HG03565 (cell line): ENCODE results near the gene ATXN7.

Experiments used
- ATAC-seq: cut with Tn5 transposase; IDR thresholded peaks from one replicate; pipeline ENCODE4 v1.9.1; 2021; ENCODE audit warnings: mild to moderate bottlenecking, moderate library complexity; ENCODE audit not compliant: unreplicated experiment

Gene ATXN7

GRCh38 chr3:64009528-64009927 lies 145.9 kb downstream of the ATXN7 start:
- ATAC-seq = no peak

GRCh38 chr3:64010199-64010598 lies 146.5 kb downstream of the ATXN7 start:
- ATAC-seq = no peak

GRCh38 chr3:64011685-64012084 lies 148.0 kb downstream of the ATXN7 start:
- ATAC-seq = no peak

GRCh38 chr3:64016941-64017620 lies 153.4 kb downstream of the ATXN7 start:
- no peak for ATAC-seq

GRCh38 chr3:64019271-64019670 lies 155.6 kb downstream of the ATXN7 start:
- ATAC-seq = no peak

GRCh38 chr3:64019879-64020278 lies 156.2 kb downstream of the ATXN7 start:
- no peak for ATAC-seq

- ATAC-seq = no peak
These were observed 158.3 kb downstream of the ATXN7 start for GRCh38 chr3:64021922-64022321.

GRCh38 chr3:64022451-64023186 lies 159.0 kb downstream of the ATXN7 start:
- no peak for ATAC-seq

- ATAC-seq = peak; percentile 96
These were observed 159.7 kb downstream of the ATXN7 start, which contains the start of gene PSMD6 for GRCh38 chr3:64023187-64023860. TSS of gene PSMD6 (minus strand) at chr3:64023494. CDS start at chr3:64023419, 75 bp downstream.

GRCh38 chr3:64023861-64024223 lies 160.2 kb downstream of the ATXN7 start:
- ATAC-seq = no peak

GRCh38 chr3:64026346-64026745 lies 162.7 kb downstream of the ATXN7 start:
- no peak for ATAC-seq

- no peak for ATAC-seq
These were observed 164.0 kb downstream of the ATXN7 start for GRCh38 chr3:64027658-64028057.

- ATAC-seq = no peak
These were observed 165.1 kb downstream of the ATXN7 start for GRCh38 chr3:64028754-64029153.

- ATAC-seq = no peak
These were observed 165.6 kb downstream of the ATXN7 start for GRCh38 chr3:64029287-64029686.

GRCh38 chr3:64030741-64031140 lies 167.1 kb downstream of the ATXN7 start:
- peak; percentile 92 for ATAC-seq

GRCh38 chr3:64031540-64032508 lies 168.2 kb downstream of the ATXN7 start:
- ATAC-seq = no peak

- ATAC-seq = no peak
These were observed 169.4 kb downstream of the ATXN7 start for GRCh38 chr3:64033069-64033468.

GRCh38 chr3:64037084-64037483 lies 173.4 kb downstream of the ATXN7 start:
- ATAC-seq = no peak

GRCh38 chr3:64038253-64038767 lies 174.6 kb downstream of the ATXN7 start:
- ATAC-seq = no peak

GRCh38 chr3:64039332-64039731 lies 175.7 kb downstream of the ATXN7 start:
- no peak for ATAC-seq
